Body of pancreas (tissue), 4 donors: ENCODE data around the gene AK3.

ENCODE experiments used
- POLR2A ChIP-seq, 3 donors: fragments of 450-650 bp; IDR thresholded peaks; one replicate each; pipeline ENCODE4 v1.6.1; 2016; ENCODE audit warnings: antibody characterized with exemption in 3 of 3, mild to moderate bottlenecking in 2 of 3
- TF ChIP-seq, protein P1 (sequence below), 7 experiments: fragments of 450-650 bp in 4 of 7; fragments of 200-600 bp in 3 of 7; sonication (generic) in 3 of 7; IDR thresholded peaks; one replicate each; pipeline ENCODE4 v1.5.1; 2016 to 2019; ENCODE audit warnings: antibody characterized with exemption in 7 of 7

DNA sequence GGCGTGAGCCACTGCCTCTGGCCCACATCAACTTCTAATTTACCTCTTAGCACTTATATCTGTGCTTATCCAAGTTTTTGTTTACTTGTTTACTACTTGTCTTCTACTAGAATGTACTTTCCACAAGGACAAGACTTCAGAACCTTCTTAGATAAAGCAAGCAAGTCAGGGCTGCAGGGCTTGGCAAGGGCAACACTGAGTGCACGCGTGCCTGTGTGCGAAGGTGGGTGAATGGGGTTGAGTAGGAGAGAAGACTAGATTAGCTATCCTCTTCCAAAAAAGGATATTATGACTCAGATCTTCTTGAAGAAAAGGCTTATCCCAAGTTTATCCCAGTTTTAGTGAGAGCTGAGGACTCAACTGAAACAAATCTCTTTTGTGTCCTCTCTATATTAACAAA is 19.3 kb downstream of the AK3 start:
- TF ChIP-seq, protein P1, sequence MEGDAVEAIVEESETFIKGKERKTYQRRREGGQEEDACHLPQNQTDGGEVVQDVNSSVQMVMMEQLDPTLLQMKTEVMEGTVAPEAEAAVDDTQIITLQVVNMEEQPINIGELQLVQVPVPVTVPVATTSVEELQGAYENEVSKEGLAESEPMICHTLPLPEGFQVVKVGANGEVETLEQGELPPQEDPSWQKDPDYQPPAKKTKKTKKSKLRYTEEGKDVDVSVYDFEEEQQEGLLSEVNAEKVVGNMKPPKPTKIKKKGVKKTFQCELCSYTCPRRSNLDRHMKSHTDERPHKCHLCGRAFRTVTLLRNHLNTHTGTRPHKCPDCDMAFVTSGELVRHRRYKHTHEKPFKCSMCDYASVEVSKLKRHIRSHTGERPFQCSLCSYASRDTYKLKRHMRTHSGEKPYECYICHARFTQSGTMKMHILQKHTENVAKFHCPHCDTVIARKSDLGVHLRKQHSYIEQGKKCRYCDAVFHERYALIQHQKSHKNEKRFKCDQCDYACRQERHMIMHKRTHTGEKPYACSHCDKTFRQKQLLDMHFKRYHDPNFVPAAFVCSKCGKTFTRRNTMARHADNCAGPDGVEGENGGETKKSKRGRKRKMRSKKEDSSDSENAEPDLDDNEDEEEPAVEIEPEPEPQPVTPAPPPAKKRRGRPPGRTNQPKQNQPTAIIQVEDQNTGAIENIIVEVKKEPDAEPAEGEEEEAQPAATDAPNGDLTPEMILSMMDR (IDR thresholded peaks at IDR 0.05): no peak
- no peak for TF ChIP-seq POLR2A (IDR thresholded peaks at IDR 0.05)
